H1 (cell line): ENCODE measurements around the gene GLOD4. TPM values are rescaled to one million over a fixed set of nuclear protein-coding genes. Genes with fewer than 3 reads are reported as not detected.

Experiments used
- CEBPB ChIP-seq: IDR thresholded peaks from 2 replicates; pipeline ENCODE4 v1.6.1; 2012; ENCODE audit warnings: low read depth, low read length
- CHD7 ChIP-seq: fragments of 300-600 bp; sonication (generic); IDR thresholded peaks from 2 replicates; pipeline ENCODE4 v1.7.1; 2012; ENCODE audit warnings: low read length, moderate library complexity, mild to moderate bottlenecking, inconsistent platforms; ENCODE audit not compliant: insufficient replicate concordance
- CTCF ChIP-seq, 3 experiments: IDR thresholded peaks; 1 replicate in 2 of 3; 2 replicates in 1 of 3; pipeline versions ENCODE4 v1.5.1 to v1.6.1; 2011; ENCODE audit warnings: low read length in 3 of 3, mild to moderate bottlenecking in 3 of 3, inconsistent platforms in 2 of 3, low read depth in 1 of 3, moderate library complexity in 1 of 3; ENCODE audit not compliant: insufficient read depth in 1 of 3; ENCODE audit errors: control extremely low read depth in 1 of 3
- FOSL1 ChIP-seq: IDR thresholded peaks from 2 replicates; pipeline ENCODE4 v1.6.1; 2011; ENCODE audit warnings: mild to moderate bottlenecking, low read depth, low read length, moderate library complexity; ENCODE audit not compliant: insufficient read depth
- GTF2F1 ChIP-seq: IDR thresholded peaks from 2 replicates; pipeline ENCODE4 v1.6.1; 2012; ENCODE audit warnings: low read depth, low read length, improper control_type of control experiment, borderline replicate concordance
- SIX5 ChIP-seq: IDR thresholded peaks from 2 replicates; pipeline ENCODE4 v1.6.1; 2011; ENCODE audit warnings: mild to moderate bottlenecking, low read depth, low read length
- TAF7 ChIP-seq: optimal IDR thresholded peaks from 2 replicates; pipeline ENCODE3; 2011; ENCODE audit warnings: low read depth, mild to moderate bottlenecking, inconsistent platforms, low read length, moderate library complexity, borderline replicate concordance
- polyA plus RNA-seq, 7 experiments: library from polyadenylated mRNA; depleted of rRNA in 3 of 7; stranded (reverse) in 5 of 7; unstranded in 2 of 7; fragments of >200 nt in 5 of 7; fragments of 200-250 nt in 2 of 7; gene quantifications; 1 replicate in 5 of 7; 2 replicates in 1 of 7; 4 replicates in 1 of 7; pipeline versions ENCODE4 v1.2.1 to v1.2.3, GENCODE V29; 2011 to 2013; ENCODE audit warnings: missing spikeins in 2 of 7, mixed read lengths in 2 of 7
- total RNA-seq: library from RNA; stranded (reverse); fragmentation: NEBNext Ultra II Directional; extraction: Animal tissue kit (Norgen Biotek cat#: 25700); gene quantifications from 2 replicates; pipeline ENCODE4 v1.2.1, GENCODE V29; 2021

Gene GLOD4
- total and polyA plus RNA-seq, 2 of the 8 experiments (the other 6 are each of a cell fraction or from before 2014, with no cell fraction given): 36.8 to 81.3 TPM

- TF ChIP-seq CHD7 (no peak), FOSL1 (no peak), CEBPB (no peak), TAF7 (no peak), CTCF (IDR thresholded peaks at IDR 0.05; ENCODE audit: control extremely low read depth in 1 of 3, insufficient read depth in 1 of 3, low read depth in 1 of 3, low read length in 3 of 3) (no peak), SIX5 (no peak), GTF2F1 (no peak)
These were observed 13.6 kb upstream of the GLOD4 start (continued) for GRCh38 chr17:795721-796120.
